SK-N-SH treated with all-trans-retinoic acid at 6 μM for 48 hours (cell line): Measurements from ENCODE around the gene ENPP7.

Experiments
- ATAC-seq: fragments of 200-7000 bp; cut with Tn5 transposase; 3 replicates; pipeline ENCODE4 v1.9.1; 2020; ENCODE audit warnings: mild to moderate bottlenecking, moderate library complexity
- ARNTL ChIP-seq: fragments of 450-650 bp; formaldehyde crosslinking; IDR thresholded peaks from 2 replicates; pipeline ENCODE4 v1.5.0; 2020; ENCODE audit warnings: low read depth, mild to moderate bottlenecking, moderate library complexity, borderline replicate concordance
- BACH2 ChIP-seq: fragments of 250-450 bp; sonication (Bioruptor Pico); IDR thresholded peaks from 2 replicates; pipeline ENCODE4 v1.9.0; 2021; ENCODE audit warnings: mild to moderate bottlenecking, borderline replicate concordance
- CSDC2 ChIP-seq: fragments of 250-450 bp; sonication (Bioruptor Pico); IDR thresholded peaks from 2 replicates; pipeline ENCODE4 v1.5.0; 2020; ENCODE audit warnings: mild to moderate bottlenecking, moderate library complexity
- GLIS3 ChIP-seq: fragments of 250-450 bp; sonication (Bioruptor Pico); IDR thresholded peaks from 2 replicates; pipeline ENCODE4 v1.5.0; 2020; ENCODE audit warnings: mild to moderate bottlenecking, moderate library complexity
- ISL1 ChIP-seq: fragments of 250-450 bp; sonication (Bioruptor Pico); IDR thresholded peaks from 2 replicates; pipeline ENCODE4 v2.1.2; 2022; ENCODE audit warnings: mild to moderate bottlenecking, moderate library complexity
- OSR1 ChIP-seq: fragments of 250-450 bp; sonication (Bioruptor Pico); IDR thresholded peaks from 2 replicates; pipeline ENCODE4 v1.8.0; 2022; ENCODE audit warnings: moderate library complexity, mild to moderate bottlenecking, inconsistent platforms
- PATZ1 ChIP-seq: fragments of 250-450 bp; sonication (Bioruptor Pico); IDR thresholded peaks from 2 replicates; pipeline ENCODE4 v1.8.0; 2020; ENCODE audit warnings: mild to moderate bottlenecking, moderate library complexity, borderline replicate concordance
- PPARA ChIP-seq: fragments of 250-450 bp; sonication (Bioruptor Pico); IDR thresholded peaks from 2 replicates; pipeline ENCODE4 v1.5.0; 2020; ENCODE audit warnings: mild to moderate bottlenecking, borderline replicate concordance
- RARB ChIP-seq: fragments of 250-450 bp; sonication (Bioruptor Pico); IDR thresholded peaks from 2 replicates; pipeline ENCODE4 v1.8.0; 2021; ENCODE audit warnings: mild to moderate bottlenecking, moderate library complexity
- SNAI2 ChIP-seq: fragments of 250-450 bp; sonication (Bioruptor Pico); IDR thresholded peaks from 2 replicates; pipeline ENCODE4 v1.5.0; 2020; ENCODE audit warnings: mild to moderate bottlenecking, moderate library complexity
- TCF4 ChIP-seq: fragments of 250-450 bp; sonication (Bioruptor Pico); IDR thresholded peaks from 2 replicates; pipeline ENCODE4 v1.8.0; 2021; ENCODE audit warnings: mild to moderate bottlenecking, moderate library complexity, borderline replicate concordance
- TOX ChIP-seq: fragments of 250-450 bp; sonication (Bioruptor Pico); IDR thresholded peaks from 2 replicates; pipeline ENCODE4 v1.8.0; 2021; ENCODE audit warnings: mild to moderate bottlenecking, moderate library complexity, borderline replicate concordance
- TSHZ2 ChIP-seq: fragments of 250-450 bp; sonication (Bioruptor Pico); IDR thresholded peaks from 2 replicates; pipeline ENCODE4 v1.5.0; 2020; ENCODE audit warnings: mild to moderate bottlenecking, moderate library complexity
- ZC3H10 ChIP-seq: fragments of 250-450 bp; sonication (Bioruptor Pico); IDR thresholded peaks from 2 replicates; pipeline ENCODE4 v1.5.1; 2021; ENCODE audit warnings: mild to moderate bottlenecking, moderate library complexity
- ZFP3 ChIP-seq: fragments of 250-450 bp; sonication (Bioruptor Pico); IDR thresholded peaks from 2 replicates; pipeline ENCODE4 v1.5.0; 2020; ENCODE audit warnings: mild to moderate bottlenecking, moderate library complexity
- ZFP30 ChIP-seq: fragments of 450-650 bp; formaldehyde crosslinking; IDR thresholded peaks from 2 replicates; pipeline ENCODE4 v1.5.0; 2022; ENCODE audit warnings: mild to moderate bottlenecking, moderate library complexity
- ZNF565 ChIP-seq: fragments of 450-650 bp; formaldehyde crosslinking; conservative IDR thresholded peaks from 2 replicates; pipeline ENCODE4 v1.5.0; 2020; ENCODE audit warnings: low read depth, mild to moderate bottlenecking, moderate library complexity
- ZNF70 ChIP-seq: fragments of 450-650 bp; formaldehyde crosslinking; IDR thresholded peaks from 2 replicates; pipeline ENCODE4 v1.5.0; 2020; ENCODE audit warnings: mild to moderate bottlenecking, moderate library complexity
- ZNF8 ChIP-seq: fragments of 450-650 bp; formaldehyde crosslinking; IDR thresholded peaks from 2 replicates; pipeline ENCODE4 v1.5.0; 2020; ENCODE audit warnings: mild to moderate bottlenecking, moderate library complexity
- TF ChIP-seq, protein P1 (sequence below): fragments of 250-450 bp; sonication (Bioruptor Pico); IDR thresholded peaks from 2 replicates; pipeline ENCODE4 v1.5.1; 2020; ENCODE audit warnings: low read depth, mild to moderate bottlenecking, moderate library complexity
- TF ChIP-seq, protein P2 (sequence below): fragments of 250-450 bp; sonication (Bioruptor Pico); IDR thresholded peaks from 2 replicates; pipeline ENCODE4 v1.8.0; 2021; ENCODE audit warnings: low read depth, mild to moderate bottlenecking, moderate library complexity, borderline replicate concordance
- TF ChIP-seq, protein P3 (sequence below): fragments of 250-450 bp; sonication (Bioruptor Pico); IDR thresholded peaks from 2 replicates; pipeline ENCODE4 v1.5.1; 2021; ENCODE audit warnings: mild to moderate bottlenecking, moderate library complexity

Gene ENPP7

GRCh38 chr17:79735096-79735495 lies 4.4 kb downstream of the ENPP7 start:
- no peak for ATAC-seq
- TF ChIP-seq OSR1 (no peak), ZNF70 (CRISPR knock-in tag) (no peak), BACH2 (CRISPR knock-in tag) (no peak), GLIS3 (CRISPR knock-in tag) (no peak), TSHZ2 (no peak), ZC3H10 (CRISPR knock-in tag) (no peak), ZFP3 (CRISPR knock-in tag) (no peak), TCF4 (CRISPR knock-in tag) (no peak), ARNTL (CRISPR knock-in tag) (no peak), ZNF8 (CRISPR knock-in tag) (no peak), CSDC2 (no peak), PPARA (CRISPR knock-in tag) (no peak), ZNF565 (CRISPR knock-in tag) (no peak), ZFP30 (no peak), PATZ1 (no peak)
- TF ChIP-seq, protein P1, sequence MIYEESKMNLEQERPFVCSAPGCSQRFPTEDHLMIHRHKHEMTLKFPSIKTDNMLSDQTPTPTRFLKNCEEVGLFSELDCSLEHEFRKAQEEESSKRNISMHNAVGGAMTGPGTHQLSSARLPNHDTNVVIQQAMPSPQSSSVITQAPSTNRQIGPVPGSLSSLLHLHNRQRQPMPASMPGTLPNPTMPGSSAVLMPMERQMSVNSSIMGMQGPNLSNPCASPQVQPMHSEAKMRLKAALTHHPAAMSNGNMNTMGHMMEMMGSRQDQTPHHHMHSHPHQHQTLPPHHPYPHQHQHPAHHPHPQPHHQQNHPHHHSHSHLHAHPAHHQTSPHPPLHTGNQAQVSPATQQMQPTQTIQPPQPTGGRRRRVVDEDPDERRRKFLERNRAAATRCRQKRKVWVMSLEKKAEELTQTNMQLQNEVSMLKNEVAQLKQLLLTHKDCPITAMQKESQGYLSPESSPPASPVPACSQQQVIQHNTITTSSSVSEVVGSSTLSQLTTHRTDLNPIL (CRISPR knock-in tag): no peak
- TF ChIP-seq, protein P2, sequence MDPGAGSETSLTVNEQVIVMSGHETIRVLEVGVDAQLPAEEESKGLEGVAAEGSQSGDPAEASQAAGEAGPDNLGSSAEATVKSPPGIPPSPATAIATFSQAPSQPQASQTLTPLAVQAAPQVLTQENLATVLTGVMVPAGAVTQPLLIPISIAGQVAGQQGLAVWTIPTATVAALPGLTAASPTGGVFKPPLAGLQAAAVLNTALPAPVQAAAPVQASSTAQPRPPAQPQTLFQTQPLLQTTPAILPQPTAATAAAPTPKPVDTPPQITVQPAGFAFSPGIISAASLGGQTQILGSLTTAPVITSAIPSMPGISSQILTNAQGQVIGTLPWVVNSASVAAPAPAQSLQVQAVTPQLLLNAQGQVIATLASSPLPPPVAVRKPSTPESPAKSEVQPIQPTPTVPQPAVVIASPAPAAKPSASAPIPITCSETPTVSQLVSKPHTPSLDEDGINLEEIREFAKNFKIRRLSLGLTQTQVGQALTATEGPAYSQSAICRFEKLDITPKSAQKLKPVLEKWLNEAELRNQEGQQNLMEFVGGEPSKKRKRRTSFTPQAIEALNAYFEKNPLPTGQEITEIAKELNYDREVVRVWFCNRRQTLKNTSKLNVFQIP: no peak
- TF ChIP-seq, protein P3, sequence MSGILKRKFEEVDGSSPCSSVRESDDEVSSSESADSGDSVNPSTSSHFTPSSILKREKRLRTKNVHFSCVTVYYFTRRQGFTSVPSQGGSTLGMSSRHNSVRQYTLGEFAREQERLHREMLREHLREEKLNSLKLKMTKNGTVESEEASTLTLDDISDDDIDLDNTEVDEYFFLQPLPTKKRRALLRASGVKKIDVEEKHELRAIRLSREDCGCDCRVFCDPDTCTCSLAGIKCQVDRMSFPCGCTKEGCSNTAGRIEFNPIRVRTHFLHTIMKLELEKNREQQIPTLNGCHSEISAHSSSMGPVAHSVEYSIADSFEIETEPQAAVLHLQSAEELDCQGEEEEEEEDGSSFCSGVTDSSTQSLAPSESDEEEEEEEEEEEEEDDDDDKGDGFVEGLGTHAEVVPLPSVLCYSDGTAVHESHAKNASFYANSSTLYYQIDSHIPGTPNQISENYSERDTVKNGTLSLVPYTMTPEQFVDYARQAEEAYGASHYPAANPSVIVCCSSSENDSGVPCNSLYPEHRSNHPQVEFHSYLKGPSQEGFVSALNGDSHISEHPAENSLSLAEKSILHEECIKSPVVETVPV (CRISPR knock-in tag): no peak

DNA sequence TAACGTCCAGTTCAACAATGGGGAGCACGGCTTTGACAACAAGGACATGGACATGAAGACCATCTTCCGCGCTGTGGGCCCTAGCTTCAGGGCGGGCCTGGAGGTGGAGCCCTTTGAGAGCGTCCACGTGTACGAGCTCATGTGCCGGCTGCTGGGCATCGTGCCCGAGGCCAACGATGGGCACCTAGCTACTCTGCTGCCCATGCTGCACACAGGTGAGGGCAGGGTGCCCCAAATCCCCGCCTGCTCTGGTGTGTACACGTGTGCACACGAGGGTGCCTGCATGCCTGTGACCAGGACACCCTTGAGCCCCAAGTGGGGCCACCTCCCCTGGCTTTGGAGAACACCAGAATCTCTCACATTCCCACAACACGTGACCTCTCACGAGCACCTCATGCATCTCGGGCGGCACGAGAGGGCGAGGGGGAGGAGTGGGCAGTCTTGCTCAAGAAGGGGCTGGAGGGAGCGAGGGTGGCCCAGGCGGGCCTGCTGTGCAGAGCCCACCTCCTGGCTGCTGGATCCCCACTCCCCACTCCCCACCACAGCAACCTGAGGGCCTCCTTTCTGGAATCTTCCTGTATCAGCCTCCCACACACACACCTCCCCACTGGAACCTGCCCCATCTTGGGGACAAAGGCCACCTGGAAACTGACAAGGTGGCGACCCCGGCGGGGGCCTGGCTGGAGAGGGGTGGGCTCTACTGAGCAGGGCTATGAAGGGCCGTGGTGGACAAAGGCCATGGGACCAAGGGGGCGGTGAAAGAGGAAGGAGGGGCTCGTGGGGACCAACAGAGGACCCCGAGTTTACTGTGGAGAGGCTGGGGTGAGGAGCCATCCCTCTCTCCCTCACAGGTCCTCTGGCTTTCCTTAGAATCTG lies 6.5 kb downstream of the ENPP7 start:
- no peak for ATAC-seq
- TF ChIP-seq OSR1 (no peak), CSDC2 (no peak), ZNF8 (CRISPR knock-in tag) (no peak), SNAI2 (CRISPR knock-in tag) (no peak), TSHZ2 (no peak), PATZ1 (no peak), RARB (CRISPR knock-in tag) (no peak), TOX (CRISPR knock-in tag) (no peak), ZNF565 (CRISPR knock-in tag) (no peak), ISL1 (no peak), ZFP30 (no peak)
- TF ChIP-seq, protein P2: no peak
